ENCODE data around the gene MALSU1. TPM values are rescaled to one million over a fixed set of nuclear protein-coding genes. Genes with fewer than 3 reads are reported as not detected.

Gene MALSU1
- total RNA-seq, 4 donors from 2014 or later: 26.2 to 165 (median 50.1) TPM; not detected in 1

GRCh38 chr7:23350466-23350865, 51.3 kb downstream of the MALSU1 start:
- Histone ChIP-seq H3K36me3 (no peaks in the 10 kb centered on the region), H3K4me3 (no peak overlapping the region), H3K27me3 (peaks cover 3% of the 10 kb centered on the region), H3K27ac (no peak overlapping the region), H3K9me3 (no peaks in the 10 kb centered on the region), H3K4me1 (peaks cover 0 to 10% (median 3%) of the 10 kb centered on the region in 4 donors)
- no peak for DNase-seq
- TF ChIP-seq EP300 (IDR thresholded peaks at IDR 0.05; ENCODE audit: low read depth) (no peak), POLR2AphosphoS5 (IDR thresholded peaks at IDR 0.05) (no peak), CTCF (IDR thresholded peaks at IDR 0.05) (no peak), POLR2A (IDR thresholded peaks at IDR 0.05) (no peak)
- intact Hi-C loops (cut with DNase I; ENCODE audit: low total_unique reads) (no loop called here), in situ Hi-C loops (cut with MboI; ENCODE audit: low pct_ligation_motif_present in 1 of 4, low pct_unique_long_range_greater_than_20kb in 1 of 4, low sequenced_read_pairs in 3 of 4) (no loop called here)
- 96 to 100% methylated on average over 2 of the region's 2 CpGs for WGBS, 2 donors (ENCODE audit: low coverage in 1 of 2)

- Histone ChIP-seq H3K9me3 (no peaks in the 10 kb centered on the region), H3K4me3 (no peak overlapping the region), H3K36me3 (no peaks in the 10 kb centered on the region), H3K27me3 (peaks cover 6% of the 10 kb centered on the region), H3K27ac (no peak overlapping the region), H3K4me1 (no peaks in the 10 kb centered on the region)
- TF ChIP-seq POLR2AphosphoS5 (IDR thresholded peaks at IDR 0.05) (no peak), POLR2A (IDR thresholded peaks at IDR 0.05) (no peak), CTCF (IDR thresholded peaks at IDR 0.05) (no peak), EP300 (IDR thresholded peaks at IDR 0.05; ENCODE audit: low read depth) (no peak)
- no peak for DNase-seq
- in situ Hi-C loops (cut with MboI; ENCODE audit: low pct_ligation_motif_present in 1 of 4, low pct_unique_long_range_greater_than_20kb in 1 of 4, low sequenced_read_pairs in 3 of 4) (no loop called here), intact Hi-C loops (cut with DNase I; ENCODE audit: low total_unique reads) (no loop called here)
- 88 to 90% methylated on average over 5 of the region's 5 CpGs for WGBS, 2 donors (ENCODE audit: low coverage in 1 of 2)
These were observed 54.0 kb downstream of the MALSU1 start for GRCh38 chr7:23353172-23353571.

GRCh38 chr7:23356168-23356567, 57.0 kb downstream of the MALSU1 start:
- intact Hi-C loops (cut with DNase I; ENCODE audit: low total_unique reads): no loop called here
- in situ Hi-C loops (cut with MboI; ENCODE audit: low pct_ligation_motif_present in 1 of 4, low pct_unique_long_range_greater_than_20kb in 1 of 4, low sequenced_read_pairs in 3 of 4): no loop called here
- Histone ChIP-seq H3K4me1 (no peaks in the 10 kb centered on the region), H3K27me3 (peaks cover 6% of the 10 kb centered on the region), H3K9me3 (no peaks in the 10 kb centered on the region), H3K27ac (no peak overlapping the region), H3K36me3 (no peaks in the 10 kb centered on the region), H3K4me3 (no peak overlapping the region)
- no peak for TF ChIP-seq EP300 (IDR thresholded peaks at IDR 0.05; ENCODE audit: low read depth)
- no peak for TF ChIP-seq POLR2A (IDR thresholded peaks at IDR 0.05)
- no peak for TF ChIP-seq POLR2AphosphoS5 (IDR thresholded peaks at IDR 0.05)
- TF ChIP-seq CTCF (IDR thresholded peaks at IDR 0.05): no peak
- DNase-seq: no peak
- WGBS, 2 donors (ENCODE audit: low coverage in 1 of 2): 72 to 73% methylated on average over 2 to 3 of the region's 3 CpGs

- Histone ChIP-seq H3K36me3 (no peaks in the 10 kb centered on the region), H3K27me3 (peaks cover 6% of the 10 kb centered on the region), H3K9me3 (no peaks in the 10 kb centered on the region), H3K4me1 (no peaks in the 10 kb centered on the region), H3K4me3 (no peak overlapping the region), H3K27ac (no peak overlapping the region)
- intact Hi-C loops (cut with DNase I; ENCODE audit: low total_unique reads): no loop called here
- DNase-seq: no peak
- in situ Hi-C loops (cut with MboI; ENCODE audit: low pct_ligation_motif_present in 1 of 4, low pct_unique_long_range_greater_than_20kb in 1 of 4, low sequenced_read_pairs in 3 of 4): no loop called here
- no peak for TF ChIP-seq POLR2AphosphoS5 (IDR thresholded peaks at IDR 0.05)
- 22 to 44% methylated on average over 3 of the region's 3 CpGs for WGBS, 2 donors (ENCODE audit: low coverage in 1 of 2)
These were observed 57.6 kb downstream of the MALSU1 start for GRCh38 chr7:23356726-23357125.

All from transverse colon (tissue), 4 donors.